GM12878 (cell line): Measurements from ENCODE around the gene ERVMER34-1. TPM values are rescaled to one million over a fixed set of nuclear protein-coding genes. Genes with fewer than 3 reads are reported as not detected.

Source experiments
- ATAC-seq: fragments of 200-7000 bp; cut with Tn5 transposase; 3 replicates; pipeline ENCODE4 v1.9.1; 2020; ENCODE audit warnings: mild to moderate bottlenecking, moderate library complexity
- BruUV-seq: library from RNA; stranded (reverse); fragments of 400-500 nt; replicated peaks from 2 replicates; lab custom pipeline; 2021; lab: Mats Ljungman, UMichigan
- CTCF ChIA-PET: fragments of 300-600 bp; sonication (Branson Sonifier 250); formaldehyde crosslinking; extraction: SDS; loops from one replicate; lab custom pipeline; 2021; ENCODE audit warnings: inconsistent platforms; lab: Yijun Ruan, JAX
- POLR2A ChIA-PET: fragments of 350-600 bp; formaldehyde crosslinking; extraction: SDS; loops from one replicate; lab custom pipeline; 2021; ENCODE audit warnings: inconsistent platforms; lab: Charles Lee
- RAD21 ChIA-PET: fragments of 300-600 bp; sonication (Branson Sonifier 250); formaldehyde crosslinking; loops from one replicate; lab custom pipeline; 2023; ENCODE audit warnings: antibody characterized with exemption; ENCODE audit not compliant: unreplicated experiment; lab: Charles Lee
- SMC1A ChIA-PET: fragments of 300-600 bp; sonication (Branson Sonifier 250); formaldehyde crosslinking; loops from one replicate; lab custom pipeline; 2023; ENCODE audit not compliant: unreplicated experiment, uncharacterized antibody; lab: Charles Lee
- DNase-seq: peaks from one replicate; pipeline ENCODE4 v3.0.0-alpha.2; 2011; ENCODE audit warnings: low read depth, low spot score
- FAIRE-seq: peaks from 3 replicates; lab custom pipeline; 2011; peaks lifted over from hg19 to GRCh38; lab: Jason Lieb, UNC
- H2AFZ ChIP-seq: 2 replicates; pipeline ENCODE4 v1.6.0; 2011; ENCODE audit warnings: low read depth, low read length, control low read depth; ENCODE audit not compliant: control insufficient read depth
- H3K27ac ChIP-seq: 2 replicates; pipeline ENCODE4 v1.5.1; 2011; ENCODE audit warnings: control low read depth; ENCODE audit not compliant: control insufficient read depth, insufficient read depth
- H3K27me3 ChIP-seq, 2 experiments: replicated peaks in 1 of 2; 2 replicates each; pipeline versions ENCODE4 v1.6.0 to v1.6.1; 2011; ENCODE audit warnings: low read length in 1 of 2; ENCODE audit not compliant: control insufficient read depth in 2 of 2, insufficient read depth in 2 of 2
- H3K36me3 ChIP-seq, 2 experiments: 2 replicates each; pipeline ENCODE4 v1.5.1; 2011; ENCODE audit warnings: low read length in 1 of 2; ENCODE audit not compliant: control insufficient read depth in 2 of 2, insufficient read depth in 2 of 2
- H3K4me1 ChIP-seq: 2 replicates; pipeline ENCODE4 v1.6.1; 2011; ENCODE audit warnings: mild to moderate bottlenecking, low read length, moderate library complexity, mixed read lengths; ENCODE audit not compliant: control insufficient read depth, insufficient read depth
- H3K4me2 ChIP-seq: 2 replicates; pipeline ENCODE4 v1.6.0; 2011; ENCODE audit warnings: control low read depth; ENCODE audit not compliant: control insufficient read depth, insufficient read depth
- H3K4me3 ChIP-seq: fragments of 200-600 bp; sonication (generic); 2 replicates; pipeline ENCODE4 v1.5.1; 2016
- H3K79me2 ChIP-seq: 2 replicates; pipeline ENCODE4 v1.6.0; 2011; ENCODE audit warnings: low read length; ENCODE audit not compliant: control insufficient read depth, insufficient read depth
- H3K9ac ChIP-seq: 2 replicates; pipeline ENCODE4 v1.8.0; 2011; ENCODE audit warnings: low read length, control low read depth, mixed read lengths; ENCODE audit not compliant: control insufficient read depth, insufficient read depth
- H3K9me3 ChIP-seq: replicated peaks from 3 replicates; pipeline ENCODE4 v1.5.1; 2011; ENCODE audit warnings: mild to moderate bottlenecking, low read length; ENCODE audit not compliant: control insufficient read depth, insufficient read depth
- H4K20me1 ChIP-seq: 2 replicates; pipeline ENCODE4 v1.6.0; 2011; ENCODE audit not compliant: control insufficient read depth, insufficient read depth
- E2F8 ChIP-seq: fragments of 450-650 bp; IDR thresholded peaks from 2 replicates; pipeline ENCODE4 v1.6.1; 2018; ENCODE audit warnings: mild to moderate bottlenecking, low read depth, moderate library complexity; ENCODE audit not compliant: partially characterized antibody
- GABPA ChIP-seq: IDR thresholded peaks from 2 replicates; pipeline ENCODE4 v1.6.1; 2014; ENCODE audit warnings: antibody characterized with exemption, low read depth, mild to moderate bottlenecking, inconsistent platforms
- NR2F1 ChIP-seq: fragments of 450-650 bp; conservative IDR thresholded peaks from 2 replicates; pipeline ENCODE4 v1.6.1; 2017; ENCODE audit warnings: mild to moderate bottlenecking
- PAX5 ChIP-seq: IDR thresholded peaks from 2 replicates; pipeline ENCODE4 v1.6.1; 2011; ENCODE audit warnings: low read depth, low read length, borderline replicate concordance
- PML ChIP-seq: IDR thresholded peaks from 2 replicates; pipeline ENCODE4 v1.6.1; 2012; ENCODE audit warnings: low read length, inconsistent platforms
- POLR2A ChIP-seq: IDR thresholded peaks from 2 replicates; pipeline ENCODE4 v1.6.1; 2011; ENCODE audit warnings: low read depth, mild to moderate bottlenecking, low read length
- SMAD5 ChIP-seq: IDR thresholded peaks from 2 replicates; pipeline ENCODE4 v1.6.1; 2016; ENCODE audit warnings: antibody characterized with exemption, low read depth
- TCF3 ChIP-seq: IDR thresholded peaks from 2 replicates; pipeline ENCODE4 v1.6.1; 2012; ENCODE audit warnings: low read depth, mild to moderate bottlenecking, low read length, borderline replicate concordance; ENCODE audit not compliant: insufficient read depth
- ZBTB40 ChIP-seq: fragments of 450-650 bp; IDR thresholded peaks from 2 replicates; pipeline ENCODE4 v1.6.1; 2016; ENCODE audit warnings: mild to moderate bottlenecking, moderate library complexity, borderline replicate concordance
- ZNF687 ChIP-seq: fragments of 450-650 bp; IDR thresholded peaks from 2 replicates; pipeline ENCODE4 v1.6.1; 2017; ENCODE audit warnings: mild to moderate bottlenecking, moderate library complexity
- ZZZ3 ChIP-seq: IDR thresholded peaks from 2 replicates; pipeline ENCODE4 v1.6.1; 2011; ENCODE audit warnings: low read depth; ENCODE audit not compliant: control insufficient read depth, insufficient read length
- WGBS: methylation state at CpG from one replicate; pipeline ENCODE4 v1.1.6; 2016; ENCODE audit warnings: low lambda C conversion rate; ENCODE audit not compliant: insufficient replicate concordance, insufficient coverage; ENCODE audit errors: missing lambda C conversion rate; 5-methylcytosine and 5-hydroxymethylcytosine counted together
- in situ Hi-C: fragments of 300-500 bp; cut with MboI; formaldehyde crosslinking; loops from 9 replicates; pipeline ENCODE4 v1.14.3; 2018; ENCODE audit warnings: mixed read lengths
- intact Hi-C: fragments of 100-400 bp; cut with micrococcal nuclease; formaldehyde crosslinking; loops from one replicate; pipeline ENCODE4 v1.14.2; 2022; ENCODE audit not compliant: unreplicated experiment
- polyA plus RNA-seq, 11 experiments: library from polyadenylated mRNA; depleted of rRNA in 4 of 11; unstranded in 6 of 11; stranded (reverse) in 5 of 11; fragments of >200 nt; fragmentation: Nextera tagmentation in 4 of 11; fragmentation: Illumina TruSeq in 1 of 11; extraction: Ambion mirVana in 4 of 11; extraction: Trizol in 1 of 11; gene quantifications; 1 replicate in 1 of 11; 2 replicates in 10 of 11; pipeline versions ENCODE4 v1.2.1 to v1.2.3, GENCODE V29; 2011 to 2016; ENCODE audit warnings: inconsistent platforms in 2 of 11, missing spikeins in 2 of 11, low read depth in 1 of 11
- total RNA-seq, 4 experiments: library from RNA; depleted of rRNA in 3 of 4; stranded (reverse); fragments of >200 nt in 3 of 4; fragmentation: Illumina TruSeq in 1 of 4; extraction: Trizol in 1 of 4; gene quantifications; 2 replicates each; pipeline versions ENCODE4 v1.2.1 to v1.2.3, GENCODE V29; 2013 to 2021

ERVMER34-1 gene
- total and polyA plus RNA-seq, 10 of the 15 experiments (the other 5 are each of a cell fraction or from before 2014, with no cell fraction given): not detected

- TF ChIP-seq ZBTB40 (0 out of 2 replicates have a peak, but pooled peaks have one; percentile 24), POLR2A (no peak), PML (0 out of 2 replicates have a peak, but pooled peaks have one; percentile 22), SMAD5 (no peak)
- TF ChIP-seq, all 136 proteins: peak for 8
Measured at GRCh38 chr4:52711834-52712250, 39.4 kb downstream of the ERVMER34-1 start (continued).

GRCh38 chr4:52711272-52711671 lies 40.0 kb downstream of the ERVMER34-1 start:
- Histone ChIP-seq H3K27ac (peak overlapping the region; percentile 81), H3K9ac (peak overlapping the region; percentile 42; the same call in 1 of the 2 replicates), H3K36me3 (peaks cover 2 to 27% of the 10 kb centered on the region in 2 experiments), H3K4me1 (peaks cover 33% of the 10 kb centered on the region), H3K9me3 (no peaks in the 10 kb centered on the region), H3K4me3 (peak overlapping the region; percentile 64; the same call in 1 of the 2 replicates), H3K4me2 (peak overlapping the region; percentile 95), H4K20me1 (peaks cover 2% of the 10 kb centered on the region; the same call in 1 of the 2 replicates), H2AFZ (peak overlapping the region; percentile 24), H3K79me2 (peaks cover 39% of the 10 kb centered on the region), H3K27me3 (no peaks in the 10 kb centered on the region)
- no peak for DNase-seq
- POLR2A ChIA-PET: interaction anchor here (1.0 to 2.9 kb wide), 5 partner anchors 10 to 989 kb away, joined by 3 to 56 read pairs (median 9); partner anchors contain the start of gene USP46
- intact Hi-C loops (loop anchor here (5.0 to 10.0 kb wide), 3 partner anchors 54 to 1354 kb away; partner anchors contain the start of genes CHIC2 and USP46), in situ Hi-C loops (loop anchor here (25.0 kb wide), 1 partner anchor 651 kb away; the partner anchor contains the start of gene SCFD2)
- SMC1A ChIA-PET: interaction anchor here (1.2 to 2.5 kb wide), 4 partner anchors 10 to 27 kb away, joined by 3 to 16 read pairs (median 10); no protein-coding TSS in a partner anchor
- ATAC-seq: no peak
- RAD21 ChIA-PET: interaction anchor here (3.6 kb wide), 1 partner anchor 11 kb away, joined by 25 read pairs; no protein-coding TSS in a partner anchor
- CTCF ChIA-PET: interaction anchor here (1.0 to 1.8 kb wide), 3 partner anchors 10 to 201 kb away, joined by 3 to 6 read pairs (median 3); no protein-coding TSS in a partner anchor
- no TSS peak for BruUV-seq
- 4% methylated on average over 1 of the region's 1 CpG for WGBS
- FAIRE-seq: no peak
- TF ChIP-seq PAX5: no peak
- TF ChIP-seq E2F8: no peak
- TF ChIP-seq ZNF687: no peak
- TF ChIP-seq GABPA: no peak
- TF ChIP-seq TCF3: no peak
- no peak for TF ChIP-seq NR2F1
- TF ChIP-seq ZZZ3: no peak
